Measurements from ENCODE around the gene HTRA3. TPM values are rescaled to one million over a fixed set of nuclear protein-coding genes. Genes with fewer than 3 reads are reported as not detected.

The HTRA3 gene
- total RNA-seq, 4 donors from 2014 or later = 4.0 to 18.2 (median 11.4) TPM

DNA sequence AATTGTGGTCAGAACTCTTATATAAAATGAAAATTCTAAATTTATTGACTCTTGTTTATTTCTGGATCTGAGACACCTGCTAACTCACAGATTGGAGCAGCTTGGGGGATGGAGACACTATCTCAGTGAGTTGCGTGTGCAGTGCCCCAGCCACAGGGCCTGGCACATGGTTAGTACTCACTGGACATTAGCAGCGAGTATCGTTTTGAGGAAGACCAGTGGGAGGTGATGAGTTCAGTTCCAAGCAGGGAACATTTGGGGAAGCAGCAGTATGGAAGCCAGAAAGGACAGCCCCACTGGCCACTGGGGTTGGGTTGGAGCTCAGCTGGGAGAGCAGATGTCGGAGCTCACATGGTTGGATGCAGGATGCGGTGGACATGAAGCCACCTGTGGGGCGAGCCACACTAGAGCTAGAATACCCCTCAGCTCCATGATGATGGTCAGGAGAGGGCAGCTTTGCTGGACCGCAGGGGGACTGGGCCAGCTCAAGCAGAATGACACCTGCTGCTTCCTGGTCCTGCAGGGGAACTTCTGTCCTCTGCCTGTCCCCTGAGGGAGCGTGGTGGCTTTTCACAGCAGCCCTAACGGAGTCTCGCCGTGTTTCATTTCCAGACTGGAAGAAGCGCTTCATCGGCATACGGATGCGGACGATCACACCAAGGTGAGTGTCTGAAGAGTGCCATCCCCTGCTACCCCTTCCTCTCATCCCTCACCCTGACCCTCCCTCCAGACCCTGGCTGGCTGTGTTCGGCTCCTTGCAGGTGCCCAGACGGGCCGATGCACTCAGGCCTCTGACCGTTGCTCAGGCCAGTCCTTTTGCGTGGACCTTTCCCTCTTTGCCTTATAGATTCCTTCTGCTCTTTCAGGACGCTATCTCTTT, 32.5 kb downstream of the HTRA3 start:
- H3K4me3 ChIP-seq (ENCODE audit: low read depth, poor library complexity, severe bottlenecking) = no peak overlapping the region
- 93% methylated on average over 21 to 22 of the region's 22 CpGs for WGBS, 2 donors
- DNase-seq (ENCODE audit: low spot score in 2 of 2) = peak in 1 of 2 donors; percentile 77
- intact Hi-C loops (cut with DNase I; ENCODE audit: low total_unique reads) = no loop called here
- TF ChIP-seq, protein P1, sequence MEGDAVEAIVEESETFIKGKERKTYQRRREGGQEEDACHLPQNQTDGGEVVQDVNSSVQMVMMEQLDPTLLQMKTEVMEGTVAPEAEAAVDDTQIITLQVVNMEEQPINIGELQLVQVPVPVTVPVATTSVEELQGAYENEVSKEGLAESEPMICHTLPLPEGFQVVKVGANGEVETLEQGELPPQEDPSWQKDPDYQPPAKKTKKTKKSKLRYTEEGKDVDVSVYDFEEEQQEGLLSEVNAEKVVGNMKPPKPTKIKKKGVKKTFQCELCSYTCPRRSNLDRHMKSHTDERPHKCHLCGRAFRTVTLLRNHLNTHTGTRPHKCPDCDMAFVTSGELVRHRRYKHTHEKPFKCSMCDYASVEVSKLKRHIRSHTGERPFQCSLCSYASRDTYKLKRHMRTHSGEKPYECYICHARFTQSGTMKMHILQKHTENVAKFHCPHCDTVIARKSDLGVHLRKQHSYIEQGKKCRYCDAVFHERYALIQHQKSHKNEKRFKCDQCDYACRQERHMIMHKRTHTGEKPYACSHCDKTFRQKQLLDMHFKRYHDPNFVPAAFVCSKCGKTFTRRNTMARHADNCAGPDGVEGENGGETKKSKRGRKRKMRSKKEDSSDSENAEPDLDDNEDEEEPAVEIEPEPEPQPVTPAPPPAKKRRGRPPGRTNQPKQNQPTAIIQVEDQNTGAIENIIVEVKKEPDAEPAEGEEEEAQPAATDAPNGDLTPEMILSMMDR (IDR thresholded peaks at IDR 0.05) = no peak
- TF ChIP-seq POLR2A (IDR thresholded peaks at IDR 0.05) = no peak

DNA sequence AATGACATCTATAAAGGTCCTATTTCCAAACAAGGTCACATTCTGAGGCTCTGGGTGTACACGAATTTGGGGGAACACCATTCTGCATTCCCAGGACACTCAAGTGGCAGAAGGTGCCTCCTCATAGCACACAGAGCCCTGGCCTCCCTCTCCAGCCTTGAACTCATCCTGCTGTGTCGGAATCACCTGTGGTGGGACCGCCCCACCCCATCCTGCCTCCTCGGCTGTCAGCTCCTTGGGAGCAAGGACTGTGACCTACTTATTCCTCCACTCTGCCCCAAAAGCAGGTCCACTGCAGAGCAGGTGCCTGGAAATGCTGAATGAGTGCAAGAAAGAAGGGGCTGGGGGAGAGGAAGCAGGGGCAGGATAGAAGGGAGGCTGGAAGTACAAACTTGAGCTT, 33.5 kb downstream of the HTRA3 start:
- 77 to 83% methylated on average over 4 of the region's 4 CpGs for WGBS, 2 donors
- TF ChIP-seq, protein P1 (IDR thresholded peaks at IDR 0.05) = no peak
- TF ChIP-seq POLR2A (IDR thresholded peaks at IDR 0.05) = no peak
- intact Hi-C loops (cut with DNase I; ENCODE audit: low total_unique reads) = no loop called here
- no peak overlapping the region for H3K4me3 ChIP-seq (ENCODE audit: low read depth, poor library complexity, severe bottlenecking)
- peak in 1 of 2 donors; percentile 26 for DNase-seq (ENCODE audit: low spot score in 2 of 2)

DNA sequence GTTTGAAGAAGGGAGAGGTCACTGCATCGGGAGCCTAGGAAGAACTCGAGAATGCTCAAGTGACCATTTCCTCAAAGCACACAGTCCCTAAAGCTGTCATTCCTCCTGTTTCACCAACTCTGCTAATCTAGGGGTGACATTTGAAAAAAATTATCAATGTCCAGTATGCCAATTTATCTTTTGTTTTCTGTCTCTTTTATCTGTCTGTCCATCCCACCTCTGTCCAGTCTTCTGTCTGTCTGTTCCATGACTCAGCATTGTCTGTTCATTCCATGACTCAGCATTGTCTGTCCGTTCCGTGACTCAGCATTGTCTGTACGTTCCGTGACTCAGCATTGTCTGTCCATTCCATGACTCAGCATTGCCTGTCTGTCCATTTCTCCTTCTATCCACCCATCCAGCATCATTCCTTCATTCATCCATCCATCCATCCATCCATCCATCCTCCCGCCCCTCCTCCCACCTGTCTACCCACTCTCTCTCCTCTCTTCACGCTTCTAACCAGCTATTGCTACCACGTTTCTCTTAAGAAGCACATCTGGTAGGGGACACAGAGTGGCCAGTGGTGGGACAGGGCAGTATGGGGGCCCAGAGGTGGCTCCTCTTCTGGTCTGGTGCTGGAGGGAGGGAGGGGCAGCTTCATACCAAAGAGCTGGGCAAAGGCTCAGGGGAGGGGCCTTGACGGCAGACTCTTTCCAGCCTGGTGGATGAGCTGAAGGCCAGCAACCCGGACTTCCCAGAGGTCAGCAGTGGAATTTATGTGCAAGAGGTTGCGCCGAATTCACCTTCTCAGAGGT, 34.1 kb downstream of the HTRA3 start:
- peak in 1 of 2 donors; percentile 61 for DNase-seq (ENCODE audit: low spot score in 2 of 2)
- intact Hi-C loops (cut with DNase I; ENCODE audit: low total_unique reads) = no loop called here
- 73 to 75% methylated on average over 13 of the region's 13 CpGs for WGBS, 2 donors
- H3K4me3 ChIP-seq (ENCODE audit: low read depth, poor library complexity, severe bottlenecking) = no peak overlapping the region
- TF ChIP-seq, protein P1 (IDR thresholded peaks at IDR 0.05) = peak in 1 of 3 donors; percentile 59
- no peak for TF ChIP-seq POLR2A (IDR thresholded peaks at IDR 0.05)

DNA sequence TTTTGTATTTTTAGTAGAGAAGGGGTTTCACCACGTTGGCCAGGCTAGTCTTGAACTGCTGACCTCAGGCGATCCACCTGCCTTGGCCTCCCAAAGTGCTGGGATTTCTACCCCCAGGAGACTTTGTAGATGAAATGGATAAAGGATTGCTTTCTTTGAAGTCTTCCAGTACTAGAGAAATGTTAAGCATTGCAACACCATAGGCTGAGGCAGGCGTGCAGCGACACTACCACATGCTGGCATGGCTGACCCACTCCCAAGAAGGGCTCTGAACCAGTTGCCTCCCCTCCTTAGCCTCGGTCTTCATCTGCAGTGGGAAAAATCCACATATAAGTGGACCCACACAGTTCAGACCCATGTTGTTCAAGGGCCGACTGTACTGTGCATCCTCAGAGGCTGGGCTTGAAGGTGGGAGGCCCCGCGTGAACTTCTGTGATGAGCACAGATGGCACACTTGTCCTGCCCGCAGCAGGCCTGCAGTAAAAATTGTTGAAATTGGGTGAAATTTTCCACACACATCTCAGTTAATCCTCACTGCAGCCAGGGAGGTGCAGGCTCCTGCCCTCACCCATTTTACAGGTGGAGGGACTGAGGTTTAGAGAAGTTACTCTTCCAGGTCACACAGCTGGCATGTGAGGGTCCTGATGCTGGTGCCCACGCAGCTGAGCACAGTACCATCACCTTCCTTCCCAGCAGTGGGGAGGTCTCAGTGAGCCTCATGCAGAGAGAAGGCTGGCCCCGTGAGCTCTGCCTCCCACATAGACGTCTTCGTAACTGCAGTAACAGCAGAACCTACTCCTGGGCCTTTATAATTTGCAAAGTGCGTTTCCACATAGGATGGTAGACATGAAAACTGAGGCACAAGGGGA, 35.5 kb downstream of the HTRA3 start:
- no peak for TF ChIP-seq POLR2A (IDR thresholded peaks at IDR 0.05)
- TF ChIP-seq, protein P1 (IDR thresholded peaks at IDR 0.05) = no peak
- peak in 1 of 2 donors; percentile 36 for DNase-seq (ENCODE audit: low spot score in 2 of 2)
- no peak overlapping the region for H3K4me3 ChIP-seq (ENCODE audit: low read depth, poor library complexity, severe bottlenecking)
- WGBS, 2 donors = 85 to 87% methylated on average over 14 of the region's 14 CpGs
- intact Hi-C loops (cut with DNase I; ENCODE audit: low total_unique reads) = no loop called here

DNA sequence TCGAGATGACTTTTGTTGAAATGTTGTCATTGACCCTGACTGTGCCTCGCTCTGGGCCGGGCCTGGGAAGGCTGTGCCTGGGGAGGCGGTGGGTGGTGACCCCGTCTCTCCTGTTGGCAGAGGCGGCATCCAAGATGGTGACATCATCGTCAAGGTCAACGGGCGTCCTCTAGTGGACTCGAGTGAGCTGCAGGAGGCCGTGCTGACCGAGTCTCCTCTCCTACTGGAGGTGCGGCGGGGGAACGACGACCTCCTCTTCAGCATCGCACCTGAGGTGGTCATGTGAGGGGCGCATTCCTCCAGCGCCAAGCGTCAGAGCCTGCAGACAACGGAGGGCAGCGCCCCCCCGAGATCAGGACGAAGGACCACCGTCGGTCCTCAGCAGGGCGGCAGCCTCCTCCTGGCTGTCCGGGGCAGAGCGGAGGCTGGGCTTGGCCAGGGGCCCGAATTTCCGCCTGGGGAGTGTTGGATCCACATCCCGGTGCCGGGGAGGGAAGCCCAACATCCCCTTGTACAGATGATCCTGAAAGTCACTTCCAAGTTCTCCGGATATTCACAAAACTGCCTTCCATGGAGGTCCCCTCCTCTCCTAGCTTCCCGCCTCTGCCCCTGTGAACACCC, 36.4 kb downstream of the HTRA3 start:
- peak in 1 of 2 donors; percentile 86 for DNase-seq (ENCODE audit: low spot score in 2 of 2)
- 75 to 76% methylated on average over 32 to 35 of the region's 35 CpGs for WGBS, 2 donors
- TF ChIP-seq POLR2A (IDR thresholded peaks at IDR 0.05) = no peak
- TF ChIP-seq, protein P1 (IDR thresholded peaks at IDR 0.05) = no peak
- no peak overlapping the region for H3K4me3 ChIP-seq (ENCODE audit: low read depth, poor library complexity, severe bottlenecking)
- intact Hi-C loops (cut with DNase I; ENCODE audit: low total_unique reads) = no loop called here

Data from lower leg skin (tissue), 4 donors.